HG03354 (cell line): ENCODE measurements around the gene SCYGR1.
A peak's percentile ranks its signal among the peaks of the same experiment; 100 is the strongest.
"Not testable (repeated sequence)": the region's sequence is repeated elsewhere in the genome, so short reads cannot be mapped to it uniquely, and the experiment has no call there.

Experiments used
- ATAC-seq: cut with Tn5 transposase; IDR thresholded peaks from one replicate; pipeline ENCODE4 v1.9.1; 2021; ENCODE audit warnings: mild to moderate bottlenecking; ENCODE audit not compliant: unreplicated experiment, poor library complexity, severe bottlenecking

The SCYGR1 gene

GRCh38 chr2:227387583-227387982 lies at the start of gene SCYGR1:
Gene SCYGR1, minus strand, starts transcription at chr2:227387949. Its CDS starts 0 bp downstream, at chr2:227387949.
- ATAC-seq: not testable (repeated sequence)

GRCh38 chr2:227436436-227437174 lies 48.9 kb upstream of the SCYGR1 start:
- ATAC-seq: no peak

DNA sequence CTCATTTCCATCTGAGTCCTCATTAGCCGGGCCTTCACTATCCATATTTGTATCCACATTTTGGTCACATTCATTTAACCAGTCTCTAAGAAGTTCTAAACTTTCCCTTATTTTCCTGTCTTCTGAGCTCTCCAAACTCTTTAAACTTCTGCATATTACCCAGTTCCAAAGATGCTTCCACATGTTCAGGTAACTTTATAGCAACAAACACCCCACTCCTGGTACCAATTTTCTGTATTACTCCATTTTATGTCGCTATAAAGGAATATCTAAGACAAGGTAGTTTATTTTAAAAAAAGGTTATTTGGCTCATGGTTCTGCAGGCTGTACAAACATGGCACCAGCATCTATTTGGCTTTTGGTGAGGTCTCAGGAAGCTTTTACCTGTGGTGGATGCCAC lies 45.4 kb upstream of the SCYGR1 start:
- ATAC-seq: no peak

DNA sequence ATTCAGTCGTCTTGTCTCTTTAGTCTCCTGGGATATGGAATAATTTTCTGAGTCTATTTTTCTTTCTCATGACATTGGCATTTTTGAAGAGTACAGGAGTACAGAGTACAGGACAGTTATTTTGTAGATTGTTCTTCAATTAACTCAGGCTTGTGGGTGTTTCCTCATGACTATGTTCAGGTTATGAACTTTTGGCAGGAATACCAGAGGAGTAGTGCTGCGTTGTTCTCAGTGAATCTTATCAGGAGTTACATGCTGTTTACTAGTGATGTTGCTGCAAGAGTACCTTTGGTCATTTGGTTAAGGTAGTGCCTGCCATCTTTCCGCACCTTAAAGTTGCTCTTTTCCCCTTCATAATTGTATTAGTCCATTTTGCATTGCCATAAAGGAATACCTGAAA lies 42.9 kb upstream of the SCYGR1 start:
- ATAC-seq: no peak

DNA sequence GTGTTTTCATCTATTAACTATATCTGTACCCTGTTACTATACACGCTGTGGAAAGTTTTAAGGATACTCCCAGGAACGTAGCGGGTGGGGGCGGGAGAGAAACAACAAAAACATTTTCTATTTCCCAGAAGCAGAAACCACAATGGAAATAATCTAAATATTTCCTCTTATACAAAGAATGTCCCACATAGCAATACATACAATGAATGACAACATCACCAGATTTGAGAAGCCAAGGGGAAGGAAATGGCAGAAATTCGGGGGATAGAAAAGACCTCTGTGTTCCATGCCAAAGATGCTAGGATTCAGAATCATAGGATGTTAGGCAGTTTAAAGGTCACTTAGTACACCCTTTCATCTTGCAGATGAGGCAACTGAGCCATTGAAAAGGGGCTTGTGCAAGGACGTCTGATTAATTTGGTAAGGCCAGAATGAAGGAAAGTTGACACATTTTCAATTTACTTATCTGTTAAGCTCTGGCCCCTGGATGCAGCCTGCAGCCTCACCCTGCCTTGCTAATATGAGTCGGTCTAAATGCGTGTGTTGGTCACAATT lies 41.1 kb upstream of the SCYGR1 start:
- ATAC-seq: no peak

DNA sequence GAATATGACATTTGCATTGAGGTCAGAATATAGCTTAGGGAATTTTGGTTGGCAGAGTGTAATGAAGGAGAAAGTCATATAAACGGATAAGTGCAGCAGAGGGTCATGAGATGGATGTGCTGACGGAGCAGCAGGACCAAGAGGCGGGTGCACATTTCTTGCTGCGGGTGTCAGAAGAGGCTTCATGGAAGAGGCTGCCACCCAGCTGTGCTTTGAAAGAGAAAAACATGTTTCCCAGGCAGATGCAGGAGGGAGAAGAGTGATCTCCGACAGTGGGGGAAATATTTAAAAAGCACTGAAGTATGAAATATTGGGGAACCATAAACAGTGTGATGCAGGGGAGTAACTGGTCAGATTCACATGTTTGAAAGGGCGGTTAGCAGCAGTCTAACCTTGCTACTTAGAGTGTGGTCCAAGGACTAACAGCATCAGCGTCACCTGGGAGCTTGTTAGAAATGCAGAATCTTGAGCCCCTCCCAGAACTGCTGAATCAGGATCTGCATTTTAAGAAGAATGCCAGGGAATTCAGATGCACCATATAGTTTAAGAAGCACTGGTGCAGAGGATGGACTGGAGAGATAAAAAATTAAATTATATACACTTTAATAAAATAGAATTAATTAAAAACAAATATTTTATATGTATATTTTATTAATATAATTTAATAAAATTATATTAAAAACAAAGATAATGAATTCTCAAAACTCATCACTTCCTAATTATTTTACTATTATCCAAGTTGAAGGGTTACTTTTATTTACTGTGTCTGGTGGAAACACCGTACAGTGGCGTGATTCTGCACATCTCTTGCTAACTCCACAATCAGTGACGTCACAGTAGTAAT lies 36.1 kb upstream of the SCYGR1 start:
- no peak for ATAC-seq

GRCh38 chr2:227420087-227421052 lies 32.6 kb upstream of the SCYGR1 start:
- no peak for ATAC-seq

DNA sequence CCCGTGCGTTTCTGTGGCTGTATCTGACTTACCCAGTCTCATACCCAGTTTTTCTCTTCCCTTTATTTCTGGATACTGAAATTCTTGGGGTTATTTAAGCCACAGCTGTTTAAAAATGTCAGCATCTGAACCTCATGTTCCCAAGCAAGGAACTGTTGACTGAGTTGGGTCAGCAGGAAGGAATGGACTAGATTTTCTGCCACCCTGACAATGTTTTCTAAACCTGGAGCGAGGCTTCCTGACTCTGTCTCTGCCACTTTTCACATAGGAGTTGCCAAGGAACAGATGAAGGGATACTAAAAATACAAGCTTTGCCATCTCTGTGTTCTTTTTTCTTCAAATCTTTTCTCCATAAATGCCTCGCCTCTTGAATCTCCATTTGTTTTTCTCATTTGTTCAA lies 29.0 kb upstream of the SCYGR1 start:
- ATAC-seq: no peak

DNA sequence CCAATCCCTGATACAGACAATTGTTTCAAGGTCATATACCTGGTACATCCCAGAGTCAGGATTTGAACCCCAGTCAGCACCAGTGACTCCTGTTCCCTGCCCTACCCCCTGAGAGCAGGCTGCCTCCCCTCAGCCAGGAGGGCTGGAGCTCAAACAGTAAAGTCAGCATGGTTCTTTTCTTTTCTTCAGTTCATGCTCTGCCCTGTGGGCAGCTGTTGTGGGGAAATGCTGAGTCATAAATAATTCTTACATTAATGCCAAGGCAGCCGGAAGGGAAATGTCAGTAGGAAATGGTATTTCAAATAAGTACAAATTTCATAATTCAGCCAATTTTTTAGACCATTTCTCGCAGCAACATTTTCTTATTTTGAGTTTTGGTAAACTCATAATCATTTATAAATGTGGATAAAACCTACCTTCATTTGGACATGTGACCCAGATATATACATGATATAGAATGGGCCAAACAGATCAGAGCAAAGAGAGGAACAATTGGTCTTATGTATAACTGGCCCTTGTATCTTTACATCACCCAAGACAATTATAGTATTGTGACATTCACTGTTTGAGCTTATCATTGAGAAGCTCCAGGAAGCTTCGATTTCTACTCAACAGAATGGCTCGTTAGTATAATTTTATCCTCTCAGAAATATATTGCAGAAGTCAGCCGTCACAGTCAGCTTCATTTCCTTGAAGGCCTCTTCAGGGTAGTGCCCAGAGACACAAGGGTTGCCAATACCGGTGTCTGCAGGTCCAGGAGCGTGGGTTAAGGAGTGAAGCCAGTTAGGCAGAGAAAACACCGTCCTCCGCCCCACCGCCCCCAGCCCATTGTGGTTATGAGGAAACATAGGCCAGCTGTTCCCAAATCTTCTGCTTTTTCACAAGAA lies 28.0 kb upstream of the SCYGR1 start:
- ATAC-seq: peak; percentile 56

DNA sequence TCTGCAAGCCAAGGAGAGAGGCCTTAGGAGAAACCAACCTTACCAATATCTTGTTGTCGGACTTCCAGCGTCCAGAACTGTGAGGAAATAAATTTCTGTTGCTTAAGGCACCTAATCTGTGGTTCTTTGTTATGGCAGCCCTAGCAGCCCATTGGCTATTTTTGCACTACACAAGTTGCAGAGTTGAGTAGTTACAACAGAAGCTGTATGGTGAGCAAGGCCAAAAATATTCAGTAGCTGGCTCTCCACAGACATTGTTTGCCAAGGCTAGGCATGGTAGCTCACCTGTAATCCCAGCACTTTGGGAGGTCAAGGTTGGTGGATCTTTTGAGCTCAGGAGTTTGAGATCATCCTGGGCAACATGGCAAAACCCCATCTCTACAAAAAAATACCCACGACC lies 27.1 kb upstream of the SCYGR1 start:
- ATAC-seq: no peak

DNA sequence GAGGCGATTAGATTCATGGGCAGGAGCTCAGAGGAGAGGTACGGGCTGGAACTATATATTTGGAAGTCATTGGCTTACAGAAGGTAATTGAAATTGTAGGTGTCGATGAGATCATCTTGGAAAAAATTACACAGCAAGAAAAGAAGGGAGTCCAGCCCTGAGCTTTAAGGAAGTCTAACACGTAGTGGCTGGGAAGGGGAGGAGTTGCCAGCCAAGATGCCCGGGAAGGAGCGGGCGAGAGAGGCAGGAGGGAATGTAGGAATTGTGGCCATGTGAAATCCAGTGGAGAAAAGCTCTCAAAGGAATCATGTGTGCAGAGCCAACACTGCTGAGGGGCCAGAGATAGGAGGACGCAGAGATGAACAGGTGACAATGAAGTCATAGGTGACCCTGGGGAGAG lies 25.6 kb upstream of the SCYGR1 start:
- ATAC-seq: no peak

DNA sequence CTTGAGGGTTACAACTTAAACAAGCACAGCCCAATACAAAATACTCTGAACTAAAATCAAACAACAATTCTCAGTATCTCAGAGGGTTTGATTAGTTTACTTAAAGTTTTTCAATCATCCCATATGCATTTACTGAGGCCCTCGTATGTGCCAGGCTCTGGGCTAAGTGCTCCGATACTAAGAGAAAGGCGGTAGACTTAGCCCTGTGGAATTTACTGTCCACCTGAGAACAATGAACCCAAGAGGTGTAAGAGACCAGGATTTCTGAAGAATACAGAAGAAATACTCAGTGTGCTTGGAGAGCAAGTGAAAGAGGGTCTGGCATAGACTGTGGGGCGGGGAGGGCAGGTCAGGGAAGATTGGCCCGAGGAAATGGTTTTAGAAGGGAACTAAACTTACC lies 25.1 kb upstream of the SCYGR1 start:
- no peak for ATAC-seq

- ATAC-seq: no peak
These were observed 24.2 kb upstream of the SCYGR1 start for GRCh38 chr2:227411990-227412350.

- peak; percentile 67 for ATAC-seq
These were observed 23.7 kb upstream of the SCYGR1 start for GRCh38 chr2:227411320-227411989.

DNA sequence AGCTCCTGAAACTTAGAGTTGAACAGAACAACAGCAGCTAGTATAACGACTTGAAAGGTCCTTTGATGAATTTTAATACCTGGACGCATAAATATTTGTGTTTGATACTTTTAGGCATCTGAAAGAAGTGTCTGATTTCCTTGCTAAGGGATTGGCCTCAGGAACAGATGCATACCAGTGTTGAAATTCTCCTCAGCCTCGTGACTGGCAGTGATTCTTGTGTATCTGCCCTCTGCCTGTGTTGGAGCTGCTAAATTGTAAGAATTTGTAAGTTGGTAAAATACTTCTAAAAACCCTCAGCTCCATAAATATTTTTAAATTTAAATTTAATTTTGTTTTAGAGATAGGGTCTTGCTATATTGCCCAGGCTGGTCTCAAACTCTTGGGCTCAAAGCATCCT lies 22.4 kb upstream of the SCYGR1 start:
- ATAC-seq: no peak

DNA sequence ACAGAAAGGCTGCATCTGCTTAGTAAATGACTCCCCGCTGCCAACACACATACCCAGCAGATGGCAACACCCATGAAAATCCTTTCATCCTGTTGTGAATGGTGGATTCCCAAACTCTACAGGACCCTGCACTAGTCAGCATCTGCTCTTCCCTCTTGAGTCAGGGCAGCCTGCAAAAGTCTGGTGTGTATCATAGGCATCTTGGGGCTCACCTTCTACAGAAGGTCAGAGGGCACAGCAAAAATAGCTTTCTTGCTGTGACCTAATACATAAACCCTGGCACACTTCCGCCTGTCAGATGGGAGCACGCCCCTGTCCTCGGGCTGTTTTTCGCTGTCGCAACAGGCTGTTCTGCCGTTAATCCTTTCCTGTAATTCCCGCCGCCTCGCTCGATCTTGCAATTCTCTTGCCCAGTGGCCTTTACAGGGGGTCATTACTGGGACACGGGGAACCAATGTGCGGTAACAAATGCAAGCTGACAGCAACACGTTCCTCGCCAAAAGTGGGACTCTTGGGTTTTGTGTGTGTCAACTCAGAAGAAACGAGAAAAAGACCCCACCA lies 19.9 kb upstream of the SCYGR1 start:
- ATAC-seq: no peak

DNA sequence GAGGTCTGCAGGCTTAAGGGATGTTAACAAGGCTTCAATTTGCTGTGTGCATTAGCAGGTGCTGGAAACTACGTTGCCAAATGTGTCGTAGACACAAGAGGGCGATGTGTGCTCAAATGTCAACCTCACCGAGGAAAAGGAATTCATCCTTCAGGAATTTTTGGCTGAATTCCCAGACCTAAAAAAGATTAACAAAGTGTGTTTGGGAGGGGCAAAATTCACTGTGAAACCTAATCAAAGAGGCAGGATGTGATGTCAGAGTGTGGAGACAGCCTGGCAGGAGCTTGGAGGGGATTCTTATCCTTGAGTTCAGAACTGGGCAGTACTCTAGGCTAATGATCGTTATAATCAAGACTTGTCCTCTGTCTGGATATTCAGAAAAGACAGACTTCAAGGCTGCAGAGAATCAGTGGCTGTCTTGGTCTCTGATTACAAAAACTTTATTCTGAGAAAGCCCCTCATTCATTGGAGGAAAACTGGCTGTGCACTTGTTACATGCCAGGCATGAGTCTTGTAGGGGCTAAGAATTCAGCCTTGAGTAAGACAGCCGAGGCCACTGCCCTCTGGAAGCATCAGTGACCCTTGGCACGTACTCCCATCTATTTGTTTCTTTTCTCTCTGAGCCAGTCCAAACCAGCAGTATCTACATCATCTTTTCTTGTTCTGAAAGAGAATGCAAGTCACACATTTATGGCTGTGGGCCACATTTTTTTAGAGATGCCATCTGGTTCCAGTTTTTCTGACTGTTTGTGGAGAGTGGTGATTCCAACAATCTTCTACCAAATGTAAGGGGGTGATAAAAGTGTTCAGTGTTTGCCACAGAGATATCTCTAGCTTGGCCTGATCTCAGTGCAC lies 18.7 kb upstream of the SCYGR1 start:
- no peak for ATAC-seq
